NCI-H82 (cell line): Measurements from ENCODE around the gene SREBF1.
A peak's percentile ranks its signal among the peaks of the same experiment; 100 is the strongest.

Source experiments
- DNase-seq: peaks from one replicate; lab custom pipeline; 2025; lab: John Stamatoyannopoulos, UW

SREBF1 gene

GRCh38 chr17:17836818-17837379, at the start of gene SREBF1:
Gene SREBF1, minus strand, starts transcription at chr17:17836986. Its CDS starts 169 bp downstream, at chr17:17836817.
- peak; percentile 82 for DNase-seq

DNA sequence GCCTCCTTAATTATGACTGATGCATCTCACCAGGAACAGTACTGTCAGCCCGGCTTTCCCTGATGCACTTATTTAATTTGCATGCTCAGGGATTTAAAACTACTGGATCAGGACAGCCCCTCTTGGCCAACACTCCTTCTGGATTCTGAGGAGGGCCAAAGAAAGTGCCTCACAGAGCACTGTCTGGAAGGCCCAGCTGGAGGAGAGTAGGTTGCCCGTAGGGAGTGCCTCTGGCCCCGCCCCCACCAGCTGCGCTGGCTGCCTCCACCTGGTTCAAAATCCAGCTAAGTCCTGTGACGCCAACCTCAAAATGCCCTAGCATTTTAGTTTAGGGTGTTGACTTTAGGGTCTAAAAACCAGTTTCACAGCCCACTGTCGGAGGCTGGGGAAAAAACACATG, 49.4 kb upstream of the SREBF1 start:
- DNase-seq = peak; percentile 96

GRCh38 chr17:17884391-17885357, 47.9 kb upstream of the SREBF1 start:
- peak; percentile 62 for DNase-seq

- no peak for DNase-seq
Measured at GRCh38 chr17:17883801-17884200, 47.0 kb upstream of the SREBF1 start.

DNA sequence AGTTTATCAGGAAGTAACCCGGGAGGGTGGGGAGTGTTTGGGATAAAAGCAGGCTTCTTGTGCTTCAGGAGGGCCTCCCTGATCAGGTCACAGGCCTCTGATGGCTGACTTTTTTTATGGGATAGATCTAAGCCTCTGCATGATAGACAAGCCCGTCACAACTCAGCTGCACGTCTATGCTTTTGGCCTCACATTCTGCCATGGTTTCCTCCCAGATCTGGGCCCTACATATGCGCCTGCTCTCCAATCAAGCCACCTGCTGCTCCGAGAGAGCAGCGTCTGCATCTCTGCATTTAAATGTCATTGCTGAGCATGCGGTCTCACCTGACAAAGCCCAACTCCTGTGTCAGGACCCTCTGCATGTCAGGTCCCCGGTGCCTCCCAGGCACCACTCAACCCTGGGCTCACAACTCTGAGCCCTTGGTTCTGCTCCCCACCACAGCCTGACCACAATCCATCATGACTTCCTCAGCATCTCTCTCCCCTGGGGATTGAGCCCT, 45.3 kb upstream of the SREBF1 start:
- DNase-seq = no peak

DNA sequence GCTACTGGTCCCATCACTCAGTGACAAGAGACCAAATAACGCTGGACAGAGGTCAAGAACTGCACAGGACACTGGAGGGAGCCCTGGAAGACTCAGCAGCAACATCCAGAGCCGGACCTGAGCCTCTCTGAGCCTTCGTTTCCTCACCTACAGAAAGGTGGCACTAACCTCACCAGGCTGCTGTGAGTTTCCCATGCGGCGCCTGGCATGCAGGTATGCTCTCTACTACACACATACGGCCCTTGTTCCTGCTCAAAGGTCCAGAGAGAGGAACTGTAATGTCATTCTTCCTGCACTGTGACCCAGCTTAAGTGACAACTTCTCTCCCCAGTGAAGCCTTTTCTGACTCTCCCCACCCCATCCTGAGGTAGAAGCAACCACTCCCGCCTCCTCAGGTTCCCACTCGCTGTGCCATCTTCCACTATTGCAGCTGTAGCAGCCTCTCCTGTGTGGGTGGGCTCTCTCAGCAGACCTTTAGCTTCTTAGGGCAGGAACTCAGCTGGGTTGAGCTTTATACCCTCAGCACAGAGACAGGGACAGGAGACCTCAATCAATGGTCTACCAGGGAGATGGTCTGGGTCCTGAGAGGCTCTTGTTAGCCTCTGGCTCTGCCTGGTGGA, 43.9 kb upstream of the SREBF1 start:
- DNase-seq = no peak

- DNase-seq = peak; percentile 52
Measured at GRCh38 chr17:17877529-17878358, 41.0 kb upstream of the SREBF1 start.

DNA sequence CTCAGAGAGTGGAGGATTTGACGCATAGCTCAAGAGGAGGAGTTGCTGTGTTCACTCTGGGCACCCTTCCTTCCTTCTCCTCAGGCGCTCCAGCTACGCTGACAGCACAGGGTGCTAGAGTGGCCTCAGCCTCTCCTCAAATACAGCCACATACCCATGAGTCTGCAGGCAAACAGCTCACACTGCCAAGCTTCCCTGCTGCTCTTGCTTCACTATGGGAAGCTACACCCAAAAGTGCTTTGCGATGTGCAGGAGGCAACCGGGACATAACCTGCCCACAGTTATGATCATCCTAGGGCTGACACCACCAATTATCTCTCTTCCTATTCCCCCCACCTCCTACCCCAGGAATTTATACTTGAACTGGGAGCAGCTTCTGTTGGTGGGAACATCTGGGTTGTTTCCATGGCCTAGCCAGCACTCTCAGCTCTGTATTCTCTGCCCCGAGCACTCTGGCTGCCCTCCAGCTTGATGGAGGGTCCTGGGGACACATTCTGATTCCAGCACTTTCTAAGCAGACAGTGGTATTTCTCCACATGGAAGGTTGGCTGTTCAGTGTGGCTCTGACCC, 40.3 kb upstream of the SREBF1 start:
- no peak for DNase-seq

GRCh38 chr17:17874478-17874877, 37.7 kb upstream of the SREBF1 start:
- no peak for DNase-seq

GRCh38 chr17:17873450-17873991, 36.7 kb upstream of the SREBF1 start:
- DNase-seq = no peak

GRCh38 chr17:17872547-17873345, 36.0 kb upstream of the SREBF1 start:
- DNase-seq = no peak

GRCh38 chr17:17871913-17872312, 35.1 kb upstream of the SREBF1 start:
- DNase-seq = no peak

DNA sequence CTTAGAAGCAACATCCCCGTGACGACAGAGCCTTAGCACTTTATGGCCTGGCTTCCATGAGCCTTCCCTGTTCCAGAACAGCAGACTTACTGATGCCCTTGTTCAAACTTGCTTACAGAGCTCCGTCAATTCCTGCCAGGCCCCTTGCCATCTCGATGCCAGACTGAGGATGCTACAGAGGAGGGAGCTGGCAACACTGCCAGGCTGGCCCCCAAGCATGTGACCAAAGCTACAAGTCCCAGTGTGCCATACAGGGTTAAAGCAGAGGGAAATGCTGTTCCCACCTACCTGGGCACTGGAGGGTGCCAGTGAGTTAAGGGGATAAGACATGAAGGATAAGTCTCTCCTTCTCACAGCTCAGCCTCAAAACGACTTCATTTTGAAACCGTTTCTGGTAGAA, 33.5 kb upstream of the SREBF1 start:
- DNase-seq = peak; percentile 38

GRCh38 chr17:17868641-17869522, 32.1 kb upstream of the SREBF1 start:
- DNase-seq = peak; percentile 40

GRCh38 chr17:17866897-17867296, 30.1 kb upstream of the SREBF1 start:
- DNase-seq = no peak

GRCh38 chr17:17866425-17866824, 29.6 kb upstream of the SREBF1 start:
- no peak for DNase-seq

GRCh38 chr17:17865035-17865434, 28.2 kb upstream of the SREBF1 start:
- DNase-seq = no peak

- DNase-seq = no peak
Measured at GRCh38 chr17:17860766-17861107, 24.0 kb upstream of the SREBF1 start.
